ENCODE results near the gene SORCS2.

DNA sequence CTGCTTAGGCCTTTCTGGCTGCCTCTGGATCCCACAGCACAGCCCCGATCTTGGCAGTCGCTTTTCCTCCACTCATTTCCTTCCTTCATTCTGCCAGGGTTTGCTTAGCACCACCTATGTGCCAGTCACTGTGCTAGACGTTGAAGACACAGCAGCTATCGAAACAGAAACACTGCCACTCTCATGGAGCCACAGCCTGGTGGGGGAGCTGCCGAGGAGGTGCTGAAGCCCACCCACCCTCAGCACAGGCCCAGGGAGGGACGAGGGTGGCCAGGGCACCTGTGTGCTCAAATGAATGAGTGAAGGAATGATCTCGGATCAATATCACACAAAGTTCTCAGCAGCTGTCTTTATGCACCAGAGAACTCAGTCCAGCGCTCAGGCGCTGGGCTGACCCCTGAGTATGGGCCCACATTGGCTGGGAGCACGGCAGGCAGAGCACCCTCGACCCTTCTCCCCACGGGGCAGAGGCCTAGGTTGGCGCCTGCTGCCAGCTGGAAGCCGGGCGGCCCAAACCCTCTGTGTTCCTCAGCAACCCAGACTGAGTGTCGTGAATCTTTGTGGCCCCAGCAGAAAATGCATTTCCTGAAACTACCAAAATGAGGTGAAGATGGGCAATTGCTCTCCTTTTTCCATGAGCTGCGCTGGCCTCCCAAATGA, 108.9 kb downstream of the SORCS2 start:
- TF ChIP-seq, protein P1, sequence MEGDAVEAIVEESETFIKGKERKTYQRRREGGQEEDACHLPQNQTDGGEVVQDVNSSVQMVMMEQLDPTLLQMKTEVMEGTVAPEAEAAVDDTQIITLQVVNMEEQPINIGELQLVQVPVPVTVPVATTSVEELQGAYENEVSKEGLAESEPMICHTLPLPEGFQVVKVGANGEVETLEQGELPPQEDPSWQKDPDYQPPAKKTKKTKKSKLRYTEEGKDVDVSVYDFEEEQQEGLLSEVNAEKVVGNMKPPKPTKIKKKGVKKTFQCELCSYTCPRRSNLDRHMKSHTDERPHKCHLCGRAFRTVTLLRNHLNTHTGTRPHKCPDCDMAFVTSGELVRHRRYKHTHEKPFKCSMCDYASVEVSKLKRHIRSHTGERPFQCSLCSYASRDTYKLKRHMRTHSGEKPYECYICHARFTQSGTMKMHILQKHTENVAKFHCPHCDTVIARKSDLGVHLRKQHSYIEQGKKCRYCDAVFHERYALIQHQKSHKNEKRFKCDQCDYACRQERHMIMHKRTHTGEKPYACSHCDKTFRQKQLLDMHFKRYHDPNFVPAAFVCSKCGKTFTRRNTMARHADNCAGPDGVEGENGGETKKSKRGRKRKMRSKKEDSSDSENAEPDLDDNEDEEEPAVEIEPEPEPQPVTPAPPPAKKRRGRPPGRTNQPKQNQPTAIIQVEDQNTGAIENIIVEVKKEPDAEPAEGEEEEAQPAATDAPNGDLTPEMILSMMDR (IDR thresholded peaks at IDR 0.05) = no peak
- TF ChIP-seq POLR2A (IDR thresholded peaks at IDR 0.05) = no peak
